HL-60/S4 (cell line): ENCODE data around the gene ITGA2.
"Not testable (repeated sequence)": the region's sequence is repeated elsewhere in the genome, so short reads cannot be mapped to it uniquely, and the experiment has no call there.

Source experiments
- in situ Hi-C: fragments of 300-500 bp; cut with MboI; formaldehyde crosslinking; loops from 2 replicates; pipeline ENCODE4 v1.14.3; 2022; ENCODE audit warnings: low sequenced_read_pairs

The ITGA2 gene

DNA sequence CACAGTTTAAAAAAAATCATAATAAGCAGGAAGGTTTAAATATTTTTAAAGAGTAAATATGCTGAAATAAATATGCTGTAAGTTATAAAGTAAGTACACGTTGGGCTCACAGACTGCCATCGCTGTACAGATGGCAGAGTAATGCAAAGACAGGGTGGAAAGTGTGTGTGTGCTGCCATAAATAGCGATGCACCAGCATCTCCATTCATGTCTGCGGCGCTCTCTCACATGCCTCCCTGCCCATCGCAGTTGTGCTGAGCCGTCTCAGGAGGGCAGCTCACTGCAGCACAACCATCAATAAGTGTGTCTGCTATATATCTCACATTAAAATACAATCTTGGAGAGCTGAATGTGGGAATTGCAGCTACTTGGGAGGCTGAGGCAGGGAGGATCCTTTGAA lies 106.1 kb downstream of the ITGA2 start:
- in situ Hi-C loops = no loop called here

DNA sequence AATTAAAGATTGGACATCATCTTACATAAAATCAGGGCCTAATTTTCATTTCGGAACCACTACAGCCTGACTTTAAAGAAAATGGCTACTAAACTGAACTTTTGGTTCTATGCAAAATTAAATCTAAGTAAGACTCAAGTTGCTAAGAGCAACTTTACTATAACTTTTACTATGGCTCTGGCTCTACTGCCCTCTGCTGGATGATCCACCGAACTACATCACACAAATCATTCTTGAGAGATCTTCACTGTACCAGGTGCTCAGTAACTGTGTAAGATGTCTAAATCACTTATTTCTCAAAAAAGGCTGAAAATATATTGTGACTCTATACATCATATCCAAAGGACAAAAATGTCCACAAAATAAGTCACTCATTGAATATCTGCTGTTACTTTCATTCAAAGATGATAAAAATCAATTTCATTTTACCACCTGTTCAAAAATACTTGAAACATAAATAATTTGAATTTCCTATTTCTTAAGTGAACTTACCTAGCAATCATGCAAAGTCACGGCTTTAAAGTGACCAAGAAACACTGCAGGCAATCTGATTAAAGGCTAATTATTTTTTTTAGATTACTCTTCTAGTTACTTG lies 106.9 kb downstream of the ITGA2 start:
- in situ Hi-C loops = no loop called here

DNA sequence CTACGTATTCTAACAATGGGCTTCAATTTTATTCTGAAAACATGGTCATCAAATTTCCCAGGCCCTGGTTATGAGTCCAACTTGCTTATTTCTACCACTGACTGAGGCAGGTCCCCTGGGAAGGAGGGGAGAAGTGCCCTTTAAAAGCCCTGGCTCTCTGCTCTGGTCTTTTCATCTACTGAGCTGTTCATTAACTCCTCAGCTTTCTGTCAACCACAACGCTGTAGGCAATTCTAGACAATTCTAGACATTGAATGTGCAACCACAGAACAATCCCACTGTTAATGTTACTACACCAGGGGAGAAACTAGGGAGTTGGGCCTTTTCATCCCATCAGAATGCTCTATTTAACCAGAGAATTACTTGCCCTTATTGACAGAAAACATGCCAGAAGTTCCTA lies 110.4 kb downstream of the ITGA2 start:
- in situ Hi-C loops = no loop called here

DNA sequence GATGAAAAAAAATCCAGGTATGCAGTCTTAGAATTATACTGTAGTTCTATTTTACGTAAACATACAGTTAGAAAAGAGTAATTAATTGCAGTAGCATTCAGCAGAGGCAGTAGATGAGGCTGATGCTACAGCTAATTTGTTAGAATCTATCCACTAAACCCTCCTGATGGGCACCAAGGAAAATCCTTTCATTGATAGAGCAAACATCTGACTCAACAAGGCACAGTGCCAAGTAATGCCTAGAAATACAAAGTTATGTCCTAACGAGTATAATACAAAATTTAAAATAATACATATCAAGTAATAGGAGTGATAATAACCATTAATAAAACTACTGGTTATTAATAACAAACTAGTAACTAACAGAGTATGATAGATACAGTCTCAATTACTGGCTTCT lies 111.5 kb downstream of the ITGA2 start:
- in situ Hi-C loops = no loop called here

DNA sequence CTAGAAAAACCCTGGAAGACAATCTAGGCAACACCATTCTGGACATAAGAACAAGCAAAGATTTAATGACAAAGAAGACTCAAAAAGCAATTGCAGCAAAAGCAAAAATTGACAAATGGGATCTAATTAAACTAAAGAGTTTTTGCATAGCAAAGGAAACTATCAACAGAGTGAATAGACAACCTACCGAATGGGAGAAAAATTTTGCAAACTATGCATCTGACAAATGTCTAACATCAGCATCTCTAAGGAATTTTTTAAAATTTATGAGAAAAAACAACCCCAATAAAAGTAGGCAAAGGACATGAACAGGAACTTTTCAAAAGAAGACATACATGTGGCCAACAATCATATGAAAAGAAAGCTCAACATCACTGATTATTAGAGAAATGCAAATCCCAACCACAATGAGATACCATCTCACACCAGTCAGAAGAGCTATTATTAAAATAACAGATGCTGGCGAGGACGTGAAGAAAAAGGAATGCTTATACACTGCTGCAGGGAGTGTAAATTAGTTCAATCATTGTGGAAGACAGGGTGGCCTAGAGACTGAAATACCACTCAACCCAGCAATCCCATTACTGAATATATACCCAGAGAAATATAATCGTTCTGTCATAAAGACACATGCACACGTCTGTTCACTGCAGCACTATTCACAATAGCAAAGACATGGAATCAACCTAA lies 116.6 kb downstream of the ITGA2 start:
- in situ Hi-C loops = no loop called here

DNA sequence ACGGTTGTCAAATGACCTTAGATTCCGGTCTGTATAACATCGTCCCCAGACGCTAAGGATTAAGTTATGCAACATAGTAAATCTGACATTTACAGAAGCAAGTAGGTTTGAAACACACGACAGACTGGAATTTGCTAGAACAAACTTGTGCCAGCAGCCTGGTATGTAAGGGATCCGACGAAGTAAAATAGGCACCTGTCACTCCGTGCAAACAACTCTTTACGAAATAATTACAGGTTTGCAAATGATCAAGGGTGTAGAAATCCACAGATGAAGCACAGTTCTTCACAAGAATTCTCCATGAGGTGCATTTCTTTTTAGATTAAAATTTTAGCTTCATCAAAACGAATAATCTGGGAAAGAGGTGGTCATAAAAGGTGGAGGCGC lies 119.9 kb downstream of the ITGA2 start:
- in situ Hi-C loops = no loop called here

DNA sequence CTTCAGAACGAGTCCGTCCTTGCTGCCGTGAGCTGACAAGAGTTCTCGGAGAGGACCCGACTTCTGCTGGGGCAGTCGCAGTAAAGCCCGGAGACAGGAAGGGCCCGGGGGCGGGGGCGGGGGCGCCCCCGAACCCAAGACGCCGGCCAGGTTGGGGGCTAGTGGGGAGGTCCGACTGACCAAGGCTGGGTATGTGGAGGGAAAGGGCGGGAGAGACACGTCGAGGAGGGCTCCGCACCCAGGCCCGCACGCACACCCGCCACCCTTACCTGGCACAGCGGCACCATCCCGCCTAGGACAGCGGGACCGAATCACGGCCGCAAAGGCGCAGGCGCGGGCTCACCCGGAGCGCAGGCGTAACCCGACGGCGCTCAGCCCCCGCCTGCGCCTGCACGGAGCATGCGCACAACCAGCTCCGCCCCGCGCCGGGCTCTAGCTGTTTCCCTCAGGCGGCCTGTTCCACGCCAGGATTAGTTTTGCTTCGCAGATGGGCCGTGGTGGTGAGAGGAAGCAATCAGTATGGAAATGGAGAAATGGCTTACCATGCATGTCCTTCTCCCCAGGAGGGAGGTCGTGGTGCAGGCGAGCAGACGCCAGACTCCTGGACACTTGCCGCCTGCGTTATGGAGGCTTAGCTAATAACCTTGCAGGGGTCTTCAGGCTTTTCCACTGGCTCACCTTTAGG lies 120.4 kb downstream of the ITGA2 start, which contains the start of gene MOCS2:
TSS of gene MOCS2 (minus strand) at position 315 of the 685 bp plus-strand sequence. CDS start 2,583 bp downstream, outside the sequence.
- in situ Hi-C loops = no loop called here

DNA sequence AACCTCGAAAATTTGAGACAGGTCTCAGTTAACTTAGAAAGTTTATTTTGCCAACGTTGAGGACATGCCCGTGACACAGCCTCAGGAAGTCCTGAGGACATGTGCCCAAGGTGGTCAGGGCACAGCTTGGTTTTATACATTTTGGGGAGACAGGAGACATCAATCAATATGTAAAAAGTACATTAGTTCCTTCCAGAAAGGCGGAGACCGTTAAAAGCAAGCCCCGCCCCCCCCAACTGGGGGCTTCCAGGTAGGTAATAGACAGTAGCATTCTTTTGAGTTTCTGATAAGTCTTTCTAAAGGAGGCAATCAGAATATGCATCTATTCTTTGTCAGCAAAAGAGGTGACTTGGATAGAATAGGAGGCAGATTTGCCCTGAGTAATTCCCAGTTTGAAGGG lies 121.0 kb downstream of the ITGA2 start:
- in situ Hi-C loops = no loop called here

DNA sequence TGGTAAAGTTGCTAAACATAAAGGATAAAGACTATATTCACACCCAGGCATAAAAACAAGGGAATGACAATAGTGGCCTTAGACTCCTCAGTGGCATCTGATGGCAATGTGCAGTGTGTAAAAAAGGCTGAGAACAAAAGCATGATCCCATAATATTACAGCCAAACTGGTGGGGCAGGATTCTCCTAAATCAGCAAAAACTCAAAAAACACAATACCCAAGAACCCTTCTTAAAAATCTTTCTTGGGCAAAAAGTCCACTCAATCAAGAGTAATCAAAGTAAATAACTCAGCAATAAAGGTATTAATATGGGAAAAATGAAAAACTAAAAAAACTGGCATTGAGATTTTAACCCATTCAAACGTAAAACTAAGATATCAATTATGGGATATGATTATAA lies 122.0 kb downstream of the ITGA2 start:
- in situ Hi-C loops = no loop called here

DNA sequence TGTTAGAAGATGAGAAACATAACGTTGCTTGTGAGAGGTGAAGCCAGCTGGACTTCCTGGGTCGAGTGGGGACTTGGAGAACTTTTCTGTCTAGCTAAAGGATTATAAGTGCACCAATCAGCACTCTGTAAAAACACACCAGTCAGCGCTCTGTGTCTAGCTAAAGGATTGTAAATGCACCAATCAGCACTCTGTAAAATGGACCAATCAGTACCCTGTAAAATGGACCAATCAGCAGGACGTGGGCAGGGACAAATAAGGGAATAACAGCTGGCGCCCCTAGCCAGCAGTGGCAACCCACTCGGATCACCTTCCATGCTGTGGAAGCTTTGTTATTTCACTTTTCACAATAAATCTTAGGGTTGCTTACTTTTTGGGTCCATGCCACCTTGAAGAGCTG lies 123.2 kb downstream of the ITGA2 start:
- in situ Hi-C loops = not testable (repeated sequence)

DNA sequence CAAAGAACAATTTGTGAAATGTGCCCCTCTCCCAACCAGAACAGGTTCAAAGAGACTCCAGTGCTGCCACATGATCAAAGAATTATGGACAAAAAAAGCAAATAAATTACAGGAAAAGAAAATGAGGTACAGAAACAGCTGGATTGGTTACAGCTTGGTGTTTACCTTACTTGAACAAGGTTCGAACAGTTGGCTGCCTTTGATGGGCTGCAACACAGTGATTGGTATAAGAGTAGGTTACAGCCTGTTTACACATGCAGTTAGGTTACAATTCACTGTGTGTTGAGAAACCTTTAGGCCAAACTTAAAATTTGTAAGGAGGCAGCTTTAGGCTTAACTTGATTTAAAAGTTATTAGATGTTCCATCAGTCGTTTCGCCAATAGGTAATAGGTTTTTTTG lies 123.8 kb downstream of the ITGA2 start:
- in situ Hi-C loops = no loop called here

DNA sequence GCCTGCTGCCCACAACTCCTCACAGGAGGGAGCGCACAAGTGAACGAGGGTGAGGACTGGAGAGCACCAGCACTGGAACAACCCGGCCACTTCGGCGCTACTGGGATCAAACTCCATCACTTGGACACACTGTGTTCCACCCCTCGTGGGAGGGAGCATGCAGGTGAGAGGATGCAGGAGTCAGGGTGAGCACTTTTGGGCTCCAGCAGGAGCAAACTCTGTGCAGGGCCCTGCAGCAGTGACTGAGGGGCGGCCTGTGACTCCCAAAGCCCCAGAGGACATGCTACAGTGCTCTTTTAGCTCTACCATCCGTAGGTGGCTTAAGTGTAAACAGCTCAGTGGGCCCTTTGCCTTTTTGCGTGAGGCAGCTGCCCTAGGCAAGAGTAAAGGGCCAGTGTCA lies 124.8 kb downstream of the ITGA2 start:
- in situ Hi-C loops = no loop called here

DNA sequence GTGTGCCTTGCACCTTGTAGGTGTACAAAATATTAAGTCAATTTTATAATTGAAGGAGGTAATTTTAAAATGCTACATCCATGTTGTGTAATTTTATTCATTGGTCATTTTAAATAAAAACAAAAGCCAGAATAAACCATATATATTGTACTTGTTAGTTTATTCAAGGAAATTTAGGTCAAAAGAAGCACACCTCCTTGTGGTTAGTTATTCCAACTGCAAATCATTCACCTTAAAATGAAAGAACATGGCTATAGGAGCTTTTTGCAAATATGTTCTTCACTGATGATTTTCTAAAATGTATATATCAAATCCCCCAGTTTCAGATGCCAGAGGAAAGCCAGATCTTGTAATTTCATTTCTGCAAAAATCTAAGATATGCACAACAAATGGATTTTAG lies 125.8 kb downstream of the ITGA2 start:
- in situ Hi-C loops = no loop called here

DNA sequence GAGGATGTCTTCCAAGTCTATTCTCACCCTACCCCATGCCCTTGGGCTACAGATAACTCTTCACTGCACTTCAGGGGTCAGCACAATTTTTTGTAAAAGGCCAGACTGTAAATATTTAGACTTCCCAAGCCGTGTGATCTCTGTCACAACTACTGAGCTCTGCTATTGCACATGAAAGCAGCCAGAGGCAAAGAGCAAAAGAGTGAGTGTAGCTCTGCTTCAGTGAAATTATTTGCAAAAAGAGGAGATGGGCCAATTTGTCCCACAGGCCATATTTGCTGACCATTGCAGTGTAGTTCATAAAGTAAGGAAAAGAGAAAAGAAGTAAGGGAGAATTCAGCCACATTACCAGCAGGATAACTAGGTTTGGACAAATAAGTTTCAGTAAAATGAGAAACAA lies 127.4 kb downstream of the ITGA2 start:
- in situ Hi-C loops = no loop called here

DNA sequence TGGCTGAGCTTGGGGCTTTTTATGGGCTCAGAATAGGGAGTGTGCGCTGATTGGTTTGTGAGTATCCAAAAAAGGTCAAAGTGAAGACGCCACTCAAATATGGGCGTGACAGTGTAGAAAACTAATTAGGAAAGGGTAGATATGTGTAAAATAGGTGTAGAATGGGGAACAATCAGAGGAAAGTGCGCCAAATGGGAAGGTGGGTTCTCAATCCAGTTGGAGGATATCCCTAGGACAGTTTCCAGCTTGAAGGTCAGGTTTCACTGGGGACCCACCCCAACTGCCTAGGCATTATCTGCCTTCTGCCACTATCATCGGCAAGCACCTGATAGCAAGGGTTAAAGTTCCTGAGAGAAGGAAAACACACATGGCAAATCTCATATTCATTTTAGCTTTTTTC lies 129.7 kb downstream of the ITGA2 start:
- in situ Hi-C loops = no loop called here

DNA sequence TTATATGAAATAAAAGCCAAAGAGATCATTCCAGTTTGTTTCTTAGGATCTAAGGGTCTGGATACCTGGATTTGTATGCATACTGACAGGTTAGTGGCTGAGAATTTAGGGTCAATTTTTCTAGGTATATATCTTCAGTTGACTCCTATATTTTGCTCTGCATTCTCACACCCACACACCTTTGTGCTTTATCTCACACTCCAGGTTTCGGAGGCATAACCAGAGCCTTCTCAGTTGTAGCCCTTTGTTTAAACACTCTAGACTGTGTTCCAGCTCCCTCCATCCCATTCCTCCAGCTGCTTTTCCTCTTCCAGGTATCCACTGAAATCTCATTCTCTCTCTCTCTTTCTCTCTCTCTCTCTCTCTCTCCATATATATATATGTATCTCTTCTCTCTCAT lies 131.0 kb downstream of the ITGA2 start:
- in situ Hi-C loops = no loop called here

DNA sequence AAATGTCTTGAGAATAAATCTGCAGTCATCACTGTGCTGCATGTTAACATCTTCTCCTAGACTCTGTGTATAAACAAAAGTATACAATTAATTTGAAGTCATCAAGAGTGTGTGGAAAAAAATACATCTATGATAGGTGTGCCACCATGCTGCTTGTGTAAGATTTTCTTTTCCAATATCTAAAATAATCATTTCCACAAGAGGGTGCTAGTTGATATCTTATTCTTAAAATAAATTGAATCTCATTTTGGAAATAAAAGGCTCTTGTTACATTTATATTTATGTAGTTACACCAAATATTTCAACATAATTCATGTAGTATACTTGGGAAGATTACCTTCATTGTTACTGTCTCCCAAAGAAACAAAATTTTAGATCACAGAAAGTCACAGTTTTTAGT lies 134.6 kb downstream of the ITGA2 start:
- in situ Hi-C loops = no loop called here

DNA sequence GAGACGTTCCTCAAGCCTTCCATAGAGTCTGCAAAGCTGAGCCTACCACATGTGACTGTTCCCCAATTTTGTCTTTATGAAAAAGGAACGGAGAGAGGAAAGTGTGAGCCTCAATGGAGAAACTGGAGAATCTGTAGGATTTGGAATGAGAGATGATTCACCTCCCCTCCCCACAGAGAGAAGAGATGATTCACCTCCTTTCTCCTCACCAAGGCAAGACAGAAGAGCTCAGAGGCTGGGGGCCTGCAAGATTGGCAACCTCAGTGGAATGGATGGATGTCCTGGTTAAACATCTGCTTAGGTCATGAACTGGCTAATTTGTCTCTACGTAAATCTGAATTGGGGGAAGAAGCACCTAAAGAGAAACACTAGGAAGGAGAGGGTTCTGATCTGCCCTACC lies 137.4 kb downstream of the ITGA2 start:
- in situ Hi-C loops = no loop called here

DNA sequence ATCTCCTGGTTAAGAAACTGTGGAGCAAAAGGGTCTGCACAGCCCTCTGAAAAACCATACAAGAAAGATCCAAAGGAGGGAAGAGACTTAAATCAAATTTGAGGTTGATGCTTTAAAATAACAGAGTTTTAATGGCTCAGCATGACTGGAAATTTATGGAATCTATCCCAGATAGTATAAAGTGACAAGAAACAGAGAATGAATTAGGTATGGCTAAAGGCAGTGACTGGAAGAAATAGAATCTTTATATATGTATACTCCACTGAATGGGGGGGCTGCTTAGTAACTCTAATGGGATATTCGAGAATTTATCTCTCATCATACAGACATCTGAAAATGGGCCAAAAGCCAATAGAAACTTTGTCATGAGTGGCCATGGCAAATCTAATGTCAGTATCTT lies 138.0 kb downstream of the ITGA2 start:
- in situ Hi-C loops = no loop called here

DNA sequence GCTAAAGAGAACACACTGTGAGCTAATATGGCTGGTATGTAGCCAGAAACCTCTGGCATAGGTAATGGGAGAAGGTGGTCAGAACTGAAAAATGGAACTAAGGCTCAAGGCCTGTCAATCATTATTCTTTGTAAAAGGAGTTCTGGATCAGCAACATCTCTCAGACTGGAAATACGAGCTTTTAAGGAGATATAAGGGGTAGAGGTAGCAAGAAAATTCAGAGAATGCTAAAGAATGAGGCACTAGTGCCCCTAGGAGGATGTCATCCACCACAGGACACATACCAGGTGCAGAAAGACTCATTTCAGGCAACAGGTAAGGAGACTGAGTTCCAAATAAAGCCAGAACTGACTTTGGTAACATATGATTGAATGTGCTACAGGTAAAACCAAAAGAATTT lies 139.3 kb downstream of the ITGA2 start:
- in situ Hi-C loops = no loop called here

DNA sequence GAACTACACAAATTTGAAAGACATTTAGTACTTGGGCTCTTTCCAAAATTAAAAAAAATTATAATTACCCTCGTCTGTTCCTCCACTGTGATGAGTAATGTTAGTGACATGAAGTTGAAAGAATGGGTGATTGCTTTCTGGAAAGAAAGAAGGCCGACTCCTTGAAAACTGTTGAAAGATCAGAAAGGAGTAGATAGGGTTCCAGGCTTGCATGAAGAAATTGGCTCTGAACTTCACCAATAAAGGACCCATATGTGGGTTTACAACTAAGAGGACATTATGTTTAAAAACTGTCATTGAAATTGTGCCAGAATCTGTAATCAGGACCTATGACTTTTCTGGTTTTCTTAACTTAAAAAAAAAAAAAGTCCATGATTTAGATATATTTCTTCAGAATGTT lies 141.1 kb downstream of the ITGA2 start:
- in situ Hi-C loops = no loop called here

DNA sequence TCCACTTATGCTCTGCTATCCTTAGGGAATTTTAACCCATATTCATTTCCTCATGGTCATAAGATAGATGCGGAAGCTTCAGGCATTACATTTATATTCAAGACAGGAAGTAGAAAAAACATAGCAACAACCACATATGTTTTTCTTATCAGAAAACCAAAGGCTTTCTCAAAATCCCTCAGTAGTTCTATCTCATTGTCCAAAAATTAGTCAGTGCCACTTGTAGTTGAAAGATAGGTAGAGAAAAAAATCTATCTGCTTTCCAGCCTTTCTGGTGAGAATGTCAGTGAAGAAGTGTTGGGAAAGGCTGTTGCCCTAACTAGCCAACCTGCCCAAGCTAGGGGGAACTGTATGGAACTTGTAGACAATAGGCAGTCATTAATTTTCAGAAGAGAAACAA lies 143.9 kb downstream of the ITGA2 start:
- in situ Hi-C loops = no loop called here
